Peyer's patch (tissue), 4 donors: Measurements from ENCODE around the gene VAMP5.

Experiments used
- POLR2A ChIP-seq, 2 donors: fragments of 450-650 bp; IDR thresholded peaks; one replicate each; pipeline ENCODE4 v1.5.1; 2017; ENCODE audit warnings: antibody characterized with exemption in 2 of 2, mild to moderate bottlenecking in 2 of 2, moderate library complexity in 2 of 2
- TF ChIP-seq, protein P1 (sequence below), 6 experiments: fragments of 450-650 bp in 4 of 6; fragments of 200-600 bp in 2 of 6; sonication (generic) in 1 of 6; IDR thresholded peaks; one replicate each; pipeline ENCODE4 v1.5.1; 2017 to 2019; ENCODE audit warnings: antibody characterized with exemption in 6 of 6, mild to moderate bottlenecking in 3 of 6, moderate library complexity in 1 of 6

DNA sequence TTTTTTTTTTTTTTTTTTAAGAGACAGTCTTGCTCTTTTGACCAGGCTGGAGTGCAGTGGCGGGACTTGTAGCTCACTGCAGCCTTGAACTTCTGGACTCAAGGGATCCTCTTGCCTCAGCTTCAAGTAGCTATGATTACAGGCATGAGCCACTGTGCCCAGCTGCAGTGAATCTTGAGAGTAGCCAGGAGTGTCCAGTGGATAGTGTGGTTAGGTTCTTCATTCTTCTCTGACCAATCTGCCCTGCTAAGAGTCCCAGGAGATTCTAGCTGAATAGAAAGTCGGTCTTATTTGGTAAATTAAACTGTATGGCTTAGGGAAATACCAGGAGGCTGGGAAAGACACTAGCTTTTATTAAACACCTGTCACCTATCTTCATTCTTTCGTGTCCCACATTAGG, 47.1 kb downstream of the VAMP5 start:
- TF ChIP-seq, protein P1, sequence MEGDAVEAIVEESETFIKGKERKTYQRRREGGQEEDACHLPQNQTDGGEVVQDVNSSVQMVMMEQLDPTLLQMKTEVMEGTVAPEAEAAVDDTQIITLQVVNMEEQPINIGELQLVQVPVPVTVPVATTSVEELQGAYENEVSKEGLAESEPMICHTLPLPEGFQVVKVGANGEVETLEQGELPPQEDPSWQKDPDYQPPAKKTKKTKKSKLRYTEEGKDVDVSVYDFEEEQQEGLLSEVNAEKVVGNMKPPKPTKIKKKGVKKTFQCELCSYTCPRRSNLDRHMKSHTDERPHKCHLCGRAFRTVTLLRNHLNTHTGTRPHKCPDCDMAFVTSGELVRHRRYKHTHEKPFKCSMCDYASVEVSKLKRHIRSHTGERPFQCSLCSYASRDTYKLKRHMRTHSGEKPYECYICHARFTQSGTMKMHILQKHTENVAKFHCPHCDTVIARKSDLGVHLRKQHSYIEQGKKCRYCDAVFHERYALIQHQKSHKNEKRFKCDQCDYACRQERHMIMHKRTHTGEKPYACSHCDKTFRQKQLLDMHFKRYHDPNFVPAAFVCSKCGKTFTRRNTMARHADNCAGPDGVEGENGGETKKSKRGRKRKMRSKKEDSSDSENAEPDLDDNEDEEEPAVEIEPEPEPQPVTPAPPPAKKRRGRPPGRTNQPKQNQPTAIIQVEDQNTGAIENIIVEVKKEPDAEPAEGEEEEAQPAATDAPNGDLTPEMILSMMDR (IDR thresholded peaks at IDR 0.05), result no peak
- no peak for TF ChIP-seq POLR2A (IDR thresholded peaks at IDR 0.05)
